Measurements from ENCODE around the gene TSEN15.

GRCh38 chr1:184018622-184019021 lies 32.9 kb upstream of the TSEN15 start:
- TF ChIP-seq CTCF (conservative IDR thresholded peaks at IDR 0.05; ENCODE audit: low read depth in 2 of 2) (no peak), NANOG (IDR thresholded peaks at IDR 0.05; ENCODE audit: borderline replicate concordance) (no peak), EZH2 (IDR thresholded peaks at IDR 0.05; ENCODE audit: low read depth, unreplicated experiment) (no peak), EZH2phosphoT487 (IDR thresholded peaks at IDR 0.05; ENCODE audit: unreplicated experiment) (no peak), POLR2AphosphoS5 (IDR thresholded peaks at IDR 0.05; ENCODE audit: low read depth) (no peak), CREB1 (CRISPR knock-in tag; IDR thresholded peaks at IDR 0.05; ENCODE audit: low read depth) (no peak), REST (IDR thresholded peaks at IDR 0.05; ENCODE audit: unreplicated experiment) (no peak), ZNF331 (CRISPR knock-in tag; IDR thresholded peaks at IDR 0.05; ENCODE audit: low read depth) (no peak), STAT1 (IDR thresholded peaks at IDR 0.05; ENCODE audit: unreplicated experiment) (no peak), ETS1 (IDR thresholded peaks at IDR 0.05) (no peak), JUNB (IDR thresholded peaks at IDR 0.05; ENCODE audit: unreplicated experiment) (no peak), ZNF114 (CRISPR knock-in tag; IDR thresholded peaks at IDR 0.05) (no peak)

Data from GM23338 (cell line).